Adipose tissue (tissue), 3 donors: ENCODE results near the gene ZC2HC1C. TPM values are rescaled to one million over a fixed set of nuclear protein-coding genes. Genes with fewer than 3 reads are reported as not detected.
A peak's percentile ranks its signal among the peaks of the same experiment; 100 is the strongest.

Experiments
- H3K27ac ChIP-seq: one replicate; pipeline ENCODE4 v1.5.1; 2013; ENCODE audit warnings: low read depth, low read length
- WGBS, 3 donors: extraction: QIAGEN DNeasy Blood & Tissue Kit; methylation state at CpG; one replicate each; pipeline ENCODE4 v1.1.7; 2013; 5-methylcytosine and 5-hydroxymethylcytosine counted together
- polyA plus RNA-seq, 3 donors: library from polyadenylated mRNA; stranded (reverse); fragments of 200-250 nt; gene quantifications; one replicate each; pipeline ENCODE4 v1.2.3, GENCODE V29; 2013
- donor health status: healthy with polysubstance abuse.
- donor health status: Bipolar disorder and iron deficiency.
- donor health status: healthy.

ZC2HC1C gene
- polyA plus RNA-seq, 3 donors = 0.88 to 5.5 (median 3.6) TPM

DNA sequence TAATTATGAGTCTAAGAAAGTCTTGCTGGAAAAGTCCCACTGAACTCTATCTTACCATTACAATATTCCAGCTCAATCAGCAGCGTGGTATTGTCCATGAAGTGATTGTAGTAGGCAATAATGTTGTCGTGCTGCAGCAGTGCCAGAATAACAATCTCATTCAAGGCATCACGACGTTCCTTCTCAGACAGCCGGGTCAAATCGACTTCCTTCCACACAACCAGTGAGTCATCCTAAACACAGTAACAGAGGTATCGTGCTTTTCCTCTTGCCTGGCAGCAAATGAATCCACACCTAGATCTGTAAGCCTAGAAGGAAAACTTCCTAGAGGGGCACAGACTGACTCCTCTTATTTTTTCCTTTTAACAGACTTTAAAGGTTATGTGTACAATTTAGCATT lies 54.5 kb downstream of the ZC2HC1C start:
- no peak overlapping the region for H3K27ac ChIP-seq
- whole genome bisulfite sequencing, 3 donors = 24 to 48% (median 26%) methylated on average over 7 of the region's 7 CpGs

DNA sequence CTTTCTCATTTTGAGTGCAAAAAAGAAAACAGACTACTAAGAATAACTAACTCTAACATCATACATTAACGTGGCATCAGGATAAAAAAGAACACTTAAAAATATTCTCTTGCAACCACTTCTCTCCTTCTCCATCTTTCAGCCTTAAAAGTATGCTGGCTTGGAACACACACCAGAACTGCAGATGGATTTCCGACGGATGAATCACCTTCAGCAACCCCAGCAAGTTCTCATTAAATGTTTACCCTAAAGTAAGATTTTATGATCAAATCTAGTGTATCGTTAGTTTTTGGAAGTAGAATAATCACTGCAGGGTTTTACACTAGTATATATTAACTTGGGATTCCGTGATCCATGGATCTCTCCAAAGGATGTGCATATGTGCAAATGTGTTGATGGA lies 56.2 kb downstream of the ZC2HC1C start:
- no peak overlapping the region for H3K27ac ChIP-seq
- 55 to 74% (median 56%) methylated on average over 5 of the region's 5 CpGs for WGBS, 3 donors

DNA sequence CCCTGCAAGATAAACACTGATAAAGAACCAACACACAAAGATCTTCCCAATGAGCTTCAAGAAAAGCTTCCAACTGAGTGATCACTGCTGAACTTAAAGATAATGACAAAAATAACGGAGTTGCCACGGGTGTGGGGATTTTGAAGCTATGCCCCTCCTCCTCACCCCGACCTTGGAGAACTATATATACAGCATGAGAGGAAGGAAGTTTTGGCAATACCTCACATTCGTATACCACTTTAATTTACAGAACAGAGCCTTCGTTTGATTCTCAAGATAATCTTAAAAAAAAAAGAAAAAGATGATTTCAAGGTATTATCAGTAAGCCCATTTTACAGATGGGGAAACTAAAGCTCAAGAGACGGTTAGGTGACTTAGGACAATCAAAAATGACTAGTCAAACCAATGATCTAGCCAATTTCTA lies 56.7 kb downstream of the ZC2HC1C start:
- 1 to 3% (median 2%) methylated on average over 6 of the region's 6 CpGs for WGBS, 3 donors

DNA sequence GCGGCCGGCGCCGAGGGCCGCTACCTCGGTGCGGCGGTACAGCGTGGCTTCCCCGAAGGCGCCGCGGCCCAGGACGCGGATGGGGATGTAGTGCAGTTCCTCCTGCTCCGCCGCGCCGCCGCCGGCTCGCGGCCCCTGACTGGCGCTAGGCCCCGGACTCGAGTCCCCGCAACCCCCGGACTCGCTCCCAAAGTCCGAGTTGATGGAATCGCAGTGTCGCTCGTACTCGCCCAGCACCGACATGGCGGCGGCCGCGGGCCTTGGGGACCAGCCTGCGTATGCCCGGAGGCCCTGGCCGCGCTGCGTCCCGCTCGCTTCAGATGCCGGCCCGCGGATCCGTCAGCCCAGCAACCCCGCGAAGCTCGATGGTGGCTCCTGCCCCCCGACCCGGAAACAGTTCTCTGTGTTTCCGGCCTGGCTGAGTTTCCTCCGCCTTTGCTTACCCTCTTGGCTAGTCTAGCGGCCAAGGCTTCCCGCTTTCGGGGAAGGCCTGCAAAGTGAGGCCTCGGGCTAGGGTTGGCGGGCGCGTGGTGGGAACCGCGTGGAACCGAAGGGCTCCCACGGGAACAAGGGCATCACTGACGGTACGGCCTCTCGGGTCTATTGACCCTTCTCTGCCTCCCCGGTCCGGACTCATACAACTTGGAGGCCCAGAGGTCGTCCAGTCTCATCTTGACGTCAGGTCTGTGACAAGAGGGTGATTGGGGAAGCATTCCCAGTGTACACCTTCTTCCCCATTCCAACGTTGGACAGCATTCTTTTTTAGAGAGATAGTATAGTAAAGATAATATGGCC lies 57.4 kb downstream of the ZC2HC1C start, which contains the start of gene NEK9:
Gene NEK9, minus strand, starts transcription at position 370 of the 795 bp plus-strand sequence. Its CDS starts 127 bp downstream, at position 243.
- H3K27ac ChIP-seq = peak within 1 kb of the TSS; percentile 97
- WGBS, 3 donors = 0 to 1% (median 0%) methylated on average over 71 to 76 of the region's 76 CpGs

More for the DNA sequence above, 56.7 kb downstream of the ZC2HC1C start:
- peak overlapping the region; percentile 97 for H3K27ac ChIP-seq

DNA sequence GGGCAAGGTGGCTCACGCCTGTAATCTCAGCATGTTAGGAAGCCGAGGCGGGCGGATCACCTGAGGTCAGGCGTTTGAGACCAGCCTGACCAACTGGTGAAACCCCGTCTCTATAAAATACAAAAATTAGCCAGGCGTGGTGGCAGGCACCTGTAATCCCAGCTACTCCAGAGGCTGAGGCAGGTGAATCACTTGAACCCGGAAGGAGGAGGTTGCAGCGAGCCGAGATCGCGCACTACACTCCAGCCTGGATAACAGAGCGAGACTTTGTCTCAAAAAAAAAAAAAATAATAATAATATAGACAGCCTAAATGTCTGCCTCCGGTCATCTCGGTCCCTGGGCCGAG lies 58.0 kb downstream of the ZC2HC1C start:
- peak overlapping the region; percentile 97 for H3K27ac ChIP-seq
- WGBS, 3 donors = 16 to 30% (median 27%) methylated on average over 16 of the region's 16 CpGs

DNA sequence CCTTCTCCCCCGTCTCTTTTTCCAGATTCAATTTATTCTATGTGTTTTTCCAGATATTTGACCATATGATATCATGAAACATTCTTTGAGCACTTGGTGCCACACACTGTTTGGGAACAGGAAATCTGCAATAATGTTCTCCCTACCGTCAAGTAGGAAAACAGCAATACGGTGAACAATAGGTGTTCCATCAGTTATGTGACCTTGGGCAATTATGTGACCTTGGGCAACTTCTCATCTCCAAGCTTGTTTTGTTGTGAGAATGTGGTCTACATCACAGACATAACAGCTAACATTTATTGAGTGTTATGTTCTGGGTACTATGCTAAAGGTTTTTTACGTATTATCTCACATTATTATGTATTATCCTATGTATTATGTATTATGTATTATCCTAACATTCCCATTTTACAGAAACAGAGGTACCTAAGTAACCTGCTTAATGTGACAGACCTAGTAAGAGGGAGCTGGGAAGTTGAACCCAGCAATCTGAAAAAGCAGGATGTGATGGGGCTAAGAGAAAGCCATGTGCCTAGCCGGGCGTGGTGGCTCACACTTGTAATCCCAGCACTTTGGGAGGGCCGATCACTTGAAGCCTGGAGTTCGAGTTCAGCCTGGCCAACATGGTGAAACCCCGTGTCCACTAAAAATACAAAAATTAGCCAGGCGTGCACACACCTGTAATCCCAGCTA lies 58.6 kb downstream of the ZC2HC1C start:
- WGBS, 3 donors = 58 to 69% (median 60%) methylated on average over 10 of the region's 10 CpGs
- no peak overlapping the region for H3K27ac ChIP-seq

DNA sequence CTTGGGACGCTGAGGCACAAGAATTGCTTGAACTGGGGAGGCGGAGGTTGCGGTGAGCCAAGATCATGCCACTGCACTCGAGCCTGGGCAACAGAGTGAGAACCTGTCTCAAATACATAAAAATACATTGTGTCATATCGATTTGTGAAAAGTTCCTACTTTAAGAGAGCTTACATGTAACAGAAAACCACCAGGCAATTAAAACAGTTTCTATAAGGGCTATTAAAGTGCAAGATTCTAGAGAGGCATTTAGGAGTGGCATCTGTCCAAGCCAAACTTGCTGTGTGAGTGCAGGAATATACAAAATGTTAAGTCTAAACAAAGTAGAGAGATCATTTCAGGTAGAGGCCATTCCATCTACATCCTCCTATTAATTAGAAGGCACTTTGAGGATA lies 59.2 kb downstream of the ZC2HC1C start:
- WGBS, 3 donors = 90 to 94% (median 91%) methylated on average over 5 of the region's 5 CpGs
- no peak overlapping the region for H3K27ac ChIP-seq

Other genes starting within 250 kb of the ZC2HC1C start
- not detected for gene PROX2, start 193.5 kb upstream of the ZC2HC1C start, polyA plus RNA-seq
- 100 to 1,000 TPM in 1 of 3 donors, 10 to 100 TPM in 2; 42.7 to 112 (median 54.1) TPM for gene DLST, start 187.7 kb upstream of the ZC2HC1C start, polyA plus RNA-seq
- 1 to 10 TPM; 4.4 to 6.5 (median 4.5) TPM for gene RPS6KL1, start 146.4 kb upstream of the ZC2HC1C start, polyA plus RNA-seq
- gene PGF, start 114.0 kb upstream of the ZC2HC1C start, polyA plus RNA-seq = 1 to 10 TPM; 2.9 to 6.2 (median 3.4) TPM
- 10 to 100 TPM; 22.8 to 41.3 (median 28.9) TPM for gene EIF2B2, start 66.7 kb upstream of the ZC2HC1C start, polyA plus RNA-seq
- 1 to 10 TPM; 5.1 to 8.9 (median 6.6) TPM for gene MLH3, start 18.2 kb upstream of the ZC2HC1C start, polyA plus RNA-seq
- 10 to 100 TPM in 1 of 3 donors, 1 to 10 TPM in 2; 6.8 to 19.5 (median 7.9) TPM for gene ACYP1, start 5.6 kb upstream of the ZC2HC1C start, polyA plus RNA-seq
- 10 to 100 TPM; 15.9 to 37.8 (median 33.0) TPM for gene NEK9, start 57.4 kb downstream of the ZC2HC1C start, polyA plus RNA-seq
- gene TMED10, start 107.0 kb downstream of the ZC2HC1C start, polyA plus RNA-seq = 100 to 1,000 TPM in 2 of 3 donors, 10 to 100 TPM in 1; 73.3 to 243 (median 215) TPM
- 1,000 to 10,000 TPM in 2 of 3 donors, 100 to 1,000 TPM in 1; 170 to 1,921 (median 1,284) TPM for gene FOS, start 209.2 kb downstream of the ZC2HC1C start, polyA plus RNA-seq